Endothelial cell of umbilical vein (primary cell): ENCODE measurements around the gene AOC1. TPM values are rescaled to one million over a fixed set of nuclear protein-coding genes. Genes with fewer than 3 reads are reported as not detected.

ENCODE experiments used
- BruUV-seq: library from RNA; stranded (reverse); fragments of 400-500 nt; replicated peaks from 2 replicates; lab custom pipeline; 2021; lab: Mats Ljungman, UMichigan
- CTCF ChIA-PET: fragments of 300-600, 350-600 bp; sonication (Branson Sonifier 250); formaldehyde crosslinking; loops from one replicate; lab custom pipeline; 2021; ENCODE audit warnings: antibody characterized with exemption, inconsistent platforms; lab: Charles Lee
- POLR2A ChIA-PET: fragments of 300-600, 350-600 bp; sonication (Branson Sonifier 250); formaldehyde crosslinking; loops from one replicate; lab custom pipeline; 2021; ENCODE audit warnings: antibody characterized with exemption, inconsistent platforms; lab: Charles Lee
- DNase-seq: peaks from one replicate; pipeline ENCODE4 v3.0.0-alpha.2; 2011; ENCODE audit warnings: low read depth, low spot score
- FAIRE-seq: peaks from 2 replicates; lab custom pipeline; 2011; peaks lifted over from hg19 to GRCh38; lab: Jason Lieb, UNC
- H2AFZ ChIP-seq: 2 replicates; pipeline ENCODE4 v1.6.0; 2012; ENCODE audit warnings: low read depth, low read length, control low read depth, inconsistent platforms
- H3K27ac ChIP-seq: 2 replicates; pipeline ENCODE4 v1.5.1; 2011; ENCODE audit warnings: low read depth, mild to moderate bottlenecking, control low read depth, low read length, moderate library complexity; ENCODE audit not compliant: insufficient read depth
- H3K27me3 ChIP-seq, 2 experiments: 2 replicates each; pipeline versions ENCODE4 v1.6.0 to v1.6.1; 2011; ENCODE audit warnings: low read length in 2 of 2, mixed read lengths in 1 of 2; ENCODE audit not compliant: control insufficient read depth in 2 of 2, insufficient read depth in 2 of 2
- H3K36me3 ChIP-seq, 2 experiments: 2 replicates in 1 of 2; 3 replicates in 1 of 2; pipeline ENCODE4 v1.5.1; 2011; ENCODE audit warnings: low read length in 2 of 2, mild to moderate bottlenecking in 1 of 2, moderate library complexity in 1 of 2; ENCODE audit not compliant: control insufficient read depth in 2 of 2, insufficient read depth in 2 of 2; ENCODE audit errors: extremely low read depth in 1 of 2
- H3K4me1 ChIP-seq: 3 replicates; pipeline ENCODE4 v1.5.1; 2011; ENCODE audit warnings: mild to moderate bottlenecking, low read length; ENCODE audit not compliant: control insufficient read depth, insufficient read depth; ENCODE audit errors: extremely low read depth
- H3K4me2 ChIP-seq: 2 replicates; pipeline ENCODE4 v1.6.1; 2011; ENCODE audit warnings: low read length, control low read depth, mixed read lengths; ENCODE audit not compliant: insufficient read depth
- H3K4me3 ChIP-seq, 3 experiments: fragments of 200-600 bp in 1 of 3; sonication (generic), shearing (Covaris generic) in 1 of 3; replicated peaks in 1 of 3; 2 replicates each; pipeline ENCODE4 v1.5.1; 2011 to 2016; ENCODE audit warnings: control low read depth in 3 of 3, low read length in 3 of 3, mild to moderate bottlenecking in 2 of 3, inconsistent platforms in 1 of 3, low read depth in 1 of 3, moderate library complexity in 1 of 3; ENCODE audit not compliant: insufficient read depth in 1 of 3
- H3K79me2 ChIP-seq: 2 replicates; pipeline ENCODE4 v1.6.0; 2012; ENCODE audit warnings: low read length, inconsistent platforms; ENCODE audit not compliant: control insufficient read depth, insufficient read depth
- H3K9ac ChIP-seq: replicated peaks from 2 replicates; pipeline ENCODE3; 2011; ENCODE audit warnings: low read length, control low read depth; ENCODE audit not compliant: insufficient read depth; ENCODE audit errors: extremely low read depth
- H3K9me1 ChIP-seq: replicated peaks from 3 replicates; pipeline ENCODE4 v1.6.0; 2011; ENCODE audit warnings: mild to moderate bottlenecking, low read length; ENCODE audit not compliant: control insufficient read depth, insufficient read depth; ENCODE audit errors: extremely low read depth
- H3K9me3 ChIP-seq: replicated peaks from 2 replicates; pipeline ENCODE4 v1.5.1; 2012; ENCODE audit warnings: low read length, inconsistent platforms; ENCODE audit not compliant: control insufficient read depth, insufficient read depth
- H4K20me1 ChIP-seq: replicated peaks from 2 replicates; pipeline ENCODE3; 2011; ENCODE audit warnings: mild to moderate bottlenecking, low read length; ENCODE audit not compliant: control insufficient read depth, insufficient read depth; ENCODE audit errors: extremely low read depth
- CTCF ChIP-seq, 2 donors: IDR thresholded peaks; 1 replicate in 1 of 2; 2 replicates in 1 of 2; pipeline ENCODE4 v1.5.1; 2011; ENCODE audit warnings: low read length in 2 of 2, mild to moderate bottlenecking in 2 of 2, moderate library complexity in 2 of 2, control low read depth in 1 of 2, inconsistent platforms in 1 of 2, low read depth in 1 of 2; ENCODE audit not compliant: insufficient read depth in 1 of 2; ENCODE audit errors: extremely low read depth in 1 of 2
- EZH2 ChIP-seq: IDR thresholded peaks from 2 replicates; pipeline ENCODE4 v1.6.1; 2012; ENCODE audit warnings: borderline replicate concordance, low read depth, mild to moderate bottlenecking, moderate library complexity, low read length, inconsistent platforms; ENCODE audit not compliant: severe bottlenecking
- FOS ChIP-seq: IDR thresholded peaks from 2 replicates; pipeline ENCODE4 v1.6.1; 2011; ENCODE audit warnings: mild to moderate bottlenecking, low read length, moderate library complexity, borderline replicate concordance; ENCODE audit not compliant: insufficient read depth
- GATA2 ChIP-seq: IDR thresholded peaks from 2 replicates; pipeline ENCODE4 v1.7.0; 2011; ENCODE audit warnings: low read depth, mild to moderate bottlenecking, moderate library complexity, mixed read lengths, low read length; ENCODE audit not compliant: insufficient read length, insufficient read depth
- JUN ChIP-seq: IDR thresholded peaks from 2 replicates; pipeline ENCODE4 v1.6.1; 2011; ENCODE audit warnings: borderline replicate concordance, low read depth; ENCODE audit not compliant: insufficient read length, insufficient read depth
- MAX ChIP-seq: IDR thresholded peaks from 2 replicates; pipeline ENCODE4 v1.6.1; 2011; ENCODE audit not compliant: insufficient read depth, insufficient read length
- MYC ChIP-seq: IDR thresholded peaks from one replicate; pipeline ENCODE4 v1.6.1; 2011; ENCODE audit warnings: mild to moderate bottlenecking, low read depth, low read length
- POLR2A ChIP-seq: IDR thresholded peaks from 2 replicates; pipeline ENCODE4 v1.6.1; 2012; ENCODE audit warnings: low read depth, mild to moderate bottlenecking, control low read depth, low read length
- POLR2AphosphoS5 ChIP-seq: IDR thresholded peaks from 2 replicates; pipeline ENCODE4 v1.6.1; 2012; ENCODE audit warnings: low read depth, mild to moderate bottlenecking, control low read depth, low read length, moderate library complexity; ENCODE audit not compliant: insufficient read depth
- dilution Hi-C: fragments of 300-500 bp; cut with MboI; formaldehyde crosslinking; loops from one replicate; pipeline ENCODE4 v1.15.0; 2019; ENCODE audit warnings: low sequenced_read_pairs; ENCODE audit not compliant: extremely low pct_ligation_motif_present
- intact Hi-C: fragments of 100-400 bp; cut with micrococcal nuclease; formaldehyde crosslinking; loops from one replicate; pipeline ENCODE4 v1.10.0; 2022
- polyA plus RNA-seq, 4 experiments: library from polyadenylated mRNA; depleted of rRNA in 3 of 4; stranded (reverse) in 3 of 4; unstranded in 1 of 4; fragments of >200 nt; gene quantifications; 2 replicates each; pipeline versions ENCODE4 v1.2.1 to v1.2.3, GENCODE V29; 2011 to 2012; ENCODE audit warnings: missing spikeins in 1 of 4
- total RNA-seq: library from RNA; stranded (reverse); gene quantifications from 2 replicates; pipeline ENCODE4 v1.2.3, GENCODE V29; 2021

AOC1 gene
- total and polyA plus RNA-seq, 2 donors (not counting 3 experiments of a cell fraction or from before 2014, with no cell fraction given) = not detected

- ChIA-PET POLR2A (no interaction called here), CTCF (no interaction called here)
- Histone ChIP-seq H3K9ac (no peak overlapping the region), H3K79me2 (no peaks in the 10 kb centered on the region), H3K4me2 (no peak overlapping the region), H4K20me1 (no peaks in the 10 kb centered on the region), H3K4me3 (no peak overlapping the region), H2AFZ (no peak overlapping the region), H3K9me3 (no peaks in the 10 kb centered on the region), H3K27me3 (peaks cover 0 to 2% of the 10 kb centered on the region in 2 experiments), H3K4me1 (no peaks in the 10 kb centered on the region), H3K27ac (no peak overlapping the region), H3K36me3 (no peaks in the 10 kb centered on the region), H3K9me1 (no peaks in the 10 kb centered on the region)
- intact Hi-C loops = no loop called here
- no peak for DNase-seq
- dilution Hi-C loops = no loop called here
- no peak for TF ChIP-seq MAX
- TF ChIP-seq GATA2 = no peak
- no peak for TF ChIP-seq POLR2AphosphoS5
- TF ChIP-seq CTCF (IDR thresholded peaks at IDR 0.05; ENCODE audit: extremely low read depth in 1 of 2, insufficient read depth in 1 of 2, low read depth in 1 of 2, low read length in 2 of 2) = no peak
- TF ChIP-seq FOS = no peak
- TF ChIP-seq POLR2A = no peak
- no peak for TF ChIP-seq JUN
- no peak for TF ChIP-seq MYC
- TF ChIP-seq EZH2 = no peak
- BruUV-seq = no TSS peak
- FAIRE-seq = no peak
Measured at GRCh38 chr7:150863946-150864345, 11.6 kb downstream of the AOC1 start.
